BLaER1 treated with 17β-estradiol and CSF1 and Interleukin-3, amounts not matched to agents 10 nM and 100 nM (cell line): ENCODE results near the gene AP3S1.

Experiments used
- H3K27ac ChIP-seq, 11 experiments: shearing (Covaris generic); formaldehyde crosslinking; 2 replicates each; pipeline ENCODE4 v1.8.1; 2022
- H3K27me3 ChIP-seq, 11 experiments: shearing (Covaris generic); formaldehyde crosslinking; 2 replicates each; pipeline ENCODE4 v1.8.1; 2022
- H3K36me3 ChIP-seq, 11 experiments: shearing (Covaris generic); formaldehyde crosslinking; 2 replicates each; pipeline ENCODE4 v1.8.1; 2022
- H3K4me1 ChIP-seq, 10 experiments: shearing (Covaris generic); formaldehyde crosslinking; 2 replicates each; pipeline ENCODE4 v1.8.1; 2022
- H3K4me2 ChIP-seq, 11 experiments: shearing (Covaris generic); formaldehyde crosslinking; 2 replicates each; pipeline ENCODE4 v1.8.1; 2022
- H3K4me3 ChIP-seq, 10 experiments: shearing (Covaris generic); formaldehyde crosslinking; 2 replicates each; pipeline ENCODE4 v1.8.1; 2022
- H3K9ac ChIP-seq, 11 experiments: shearing (Covaris generic); formaldehyde crosslinking; 2 replicates each; pipeline ENCODE4 v1.8.1; 2022
- H3K9me3 ChIP-seq, 11 experiments: shearing (Covaris generic); formaldehyde crosslinking; replicated peaks in 1 of 11; 2 replicates each; pipeline ENCODE4 v1.8.1; 2022
- H4K20me1 ChIP-seq, 11 experiments: shearing (Covaris generic); formaldehyde crosslinking; 2 replicates each; pipeline ENCODE4 v1.8.1; 2022
- Cebpa-rat ChIP-seq, 11 experiments: shearing (Covaris generic); IDR thresholded peaks; 2 replicates each; pipeline ENCODE4 v1.8.1; 2022

AP3S1 gene

DNA sequence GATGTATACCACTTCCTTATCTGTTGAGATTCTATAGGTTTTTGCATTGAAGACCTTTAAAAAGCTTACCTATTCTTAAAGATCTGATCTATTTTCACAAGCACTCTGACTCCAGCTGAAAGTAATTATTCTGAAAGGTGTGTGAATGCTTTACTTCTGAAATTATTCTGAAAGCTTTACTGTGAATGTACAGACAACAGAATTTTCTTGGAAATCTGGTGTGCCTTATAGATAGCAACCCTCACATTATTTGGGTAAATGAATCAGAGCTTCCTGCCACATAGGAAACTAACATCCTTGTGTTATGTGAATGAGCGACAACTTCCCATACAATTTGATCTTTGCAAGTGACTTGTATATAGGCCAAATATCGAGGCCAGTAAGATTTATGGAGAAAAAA lies 31.8 kb upstream of the AP3S1 start:
- Histone ChIP-seq H3K27ac (no peak overlapping the region), H3K4me3 (no peak overlapping the region), H3K9ac (no peak overlapping the region), H3K36me3 (no peaks in the 10 kb centered on the region), H3K27me3 (peaks cover 18 to 25% (median 20%) of the 10 kb centered on the region in 11 experiments), H3K4me2 (no peak overlapping the region), H4K20me1 (0 out of 22 replicates have a peak, but pooled peaks cover 0 to 3% (median 0%) of the 10 kb centered on the region in 11 experiments), H3K9me3 (peaks cover 3 to 15% (median 11%) of the 10 kb centered on the region in 11 experiments; a peak in 20 of 22 replicates), H3K4me1 (peaks cover 0 to 6% (median 1%) of the 10 kb centered on the region in 10 experiments; a peak in 7 of 20 replicates)
- TF ChIP-seq Cebpa-rat (IDR thresholded peaks at IDR 0.05) = no peak

DNA sequence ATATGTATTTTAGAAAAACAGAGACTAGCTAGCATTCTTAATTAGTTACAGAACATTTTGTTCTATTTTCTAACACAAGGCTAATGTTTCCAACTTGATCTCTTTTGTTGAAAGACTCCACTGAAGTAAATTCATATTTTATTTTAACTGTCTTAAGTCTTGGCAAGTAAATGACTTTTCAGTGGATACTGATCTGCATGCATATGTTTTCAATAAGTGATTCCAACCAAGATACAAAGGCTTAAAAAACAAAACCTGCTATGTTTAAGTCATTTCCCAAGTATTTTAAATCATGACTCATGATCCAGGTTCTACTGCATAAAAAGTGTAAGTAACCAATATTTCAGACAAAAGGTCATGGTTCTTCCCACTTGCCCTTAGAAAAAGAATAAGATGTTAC lies 31.0 kb upstream of the AP3S1 start:
- Histone ChIP-seq H4K20me1 (peaks cover 0 to 9% (median 0%) of the 10 kb centered on the region in 11 experiments; a peak in 6 of 22 replicates), H3K4me1 (peaks cover 3 to 14% (median 9%) of the 10 kb centered on the region in 10 experiments; a peak in 18 of 20 replicates), H3K27ac (no peak overlapping the region), H3K4me3 (no peak overlapping the region), H3K27me3 (peaks cover 26 to 33% (median 29%) of the 10 kb centered on the region in 11 experiments), H3K36me3 (no peaks in the 10 kb centered on the region), H3K9me3 (peaks cover 9 to 23% (median 18%) of the 10 kb centered on the region in 11 experiments), H3K4me2 (no peak overlapping the region), H3K9ac (no peak overlapping the region)
- no peak for TF ChIP-seq Cebpa-rat (IDR thresholded peaks at IDR 0.05)

DNA sequence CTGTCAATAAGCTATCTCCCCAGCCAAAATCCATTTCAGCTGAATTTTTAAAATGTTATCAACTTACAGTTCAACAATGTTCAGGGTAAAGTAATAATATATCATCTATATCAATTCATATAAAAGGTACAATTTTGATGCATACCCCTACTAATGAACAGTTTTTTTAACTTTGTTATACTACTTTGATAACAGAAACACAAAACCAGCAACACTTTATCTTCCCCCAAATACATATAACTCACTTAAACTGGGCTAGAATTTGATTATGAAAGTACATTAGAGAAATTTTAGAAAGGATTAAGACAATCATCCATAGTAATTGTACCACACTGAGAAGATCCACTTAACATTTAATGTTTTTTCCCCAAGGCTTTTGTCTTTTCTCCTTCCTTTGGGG lies 30.3 kb upstream of the AP3S1 start:
- H3K4me1 ChIP-seq = peaks cover 9 to 18% (median 15%) of the 10 kb centered on the region in 10 experiments; a peak in 18 of 20 replicates

DNA sequence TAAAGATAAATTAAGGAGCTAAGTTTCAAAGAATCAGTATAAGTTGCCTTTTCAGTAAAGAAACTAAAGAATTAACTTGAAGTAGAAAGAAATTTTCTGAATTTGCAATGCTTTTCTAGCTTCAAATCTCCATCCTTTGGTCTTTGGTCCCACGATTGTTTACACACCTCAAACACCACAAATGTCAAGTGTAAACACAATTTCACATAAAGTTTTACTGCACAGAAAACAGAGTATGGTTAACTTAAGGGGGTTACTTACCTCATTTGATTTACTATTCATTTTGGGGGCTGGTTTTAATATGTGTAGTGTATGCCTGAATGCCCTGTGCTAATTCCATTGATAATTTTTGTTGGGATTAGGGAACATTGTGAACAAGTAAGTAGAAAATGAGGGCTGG lies 29.4 kb upstream of the AP3S1 start:
- H3K27me3 ChIP-seq = peaks cover 42 to 49% (median 45%) of the 10 kb centered on the region in 11 experiments

More for the DNA sequence above, 30.3 kb upstream of the AP3S1 start:
- peaks cover 0 to 14% (median 0%) of the 10 kb centered on the region in 11 experiments; a peak in 7 of 22 replicates for H4K20me1 ChIP-seq
- H3K36me3 ChIP-seq = no peaks in the 10 kb centered on the region
- no peak overlapping the region for H3K27ac ChIP-seq
- no peak overlapping the region for H3K4me3 ChIP-seq
- H3K9me3 ChIP-seq = peaks cover 15 to 30% (median 24%) of the 10 kb centered on the region in 11 experiments
- H3K27me3 ChIP-seq = peaks cover 32 to 39% (median 35%) of the 10 kb centered on the region in 11 experiments
- H3K4me2 ChIP-seq = no peak overlapping the region
- no peak overlapping the region for H3K9ac ChIP-seq
- no peak for TF ChIP-seq Cebpa-rat (IDR thresholded peaks at IDR 0.05)

DNA sequence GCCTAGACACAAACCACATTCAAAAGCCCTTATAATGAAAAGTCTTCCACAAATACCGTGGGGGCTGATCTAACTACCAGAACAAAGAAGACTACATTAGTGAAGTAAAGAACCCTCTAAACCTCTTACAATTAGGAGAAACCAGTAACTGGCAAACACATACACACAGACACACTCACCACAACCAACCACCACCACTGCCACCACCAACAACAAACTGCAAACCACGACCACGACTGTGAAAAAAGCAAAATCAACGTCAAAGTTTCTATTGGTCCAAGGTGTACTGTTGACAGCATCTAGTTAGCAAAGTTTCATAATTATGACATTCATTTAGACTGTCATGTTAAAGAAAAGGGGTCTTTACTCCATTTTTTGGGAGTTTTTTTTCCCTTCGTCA lies 28.0 kb upstream of the AP3S1 start:
- Histone ChIP-seq H3K9ac (no peak overlapping the region), H4K20me1 (peaks cover 0 to 14% (median 0%) of the 10 kb centered on the region in 11 experiments; a peak in 7 of 22 replicates), H3K4me3 (no peak overlapping the region), H3K4me1 (peaks cover 13 to 29% (median 16%) of the 10 kb centered on the region in 10 experiments; a peak in 18 of 20 replicates), H3K27ac (no peak overlapping the region), H3K27me3 (peaks cover 48 to 62% (median 55%) of the 10 kb centered on the region in 11 experiments), H3K36me3 (no peaks in the 10 kb centered on the region), H3K4me2 (no peak overlapping the region), H3K9me3 (peaks cover 20 to 35% (median 31%) of the 10 kb centered on the region in 11 experiments)
- TF ChIP-seq Cebpa-rat (IDR thresholded peaks at IDR 0.05) = no peak

More for the DNA sequence above, 29.4 kb upstream of the AP3S1 start:
- Histone ChIP-seq H4K20me1 (peaks cover 0 to 14% (median 0%) of the 10 kb centered on the region in 11 experiments; a peak in 7 of 22 replicates), H3K36me3 (no peaks in the 10 kb centered on the region), H3K9me3 (peaks cover 20 to 35% (median 31%) of the 10 kb centered on the region in 11 experiments), H3K9ac (no peak overlapping the region), H3K4me3 (no peak overlapping the region), H3K4me2 (no peak overlapping the region), H3K4me1 (peaks cover 13 to 18% (median 15%) of the 10 kb centered on the region in 10 experiments; a peak in 18 of 20 replicates), H3K27ac (no peak overlapping the region)
- no peak for TF ChIP-seq Cebpa-rat (IDR thresholded peaks at IDR 0.05)

DNA sequence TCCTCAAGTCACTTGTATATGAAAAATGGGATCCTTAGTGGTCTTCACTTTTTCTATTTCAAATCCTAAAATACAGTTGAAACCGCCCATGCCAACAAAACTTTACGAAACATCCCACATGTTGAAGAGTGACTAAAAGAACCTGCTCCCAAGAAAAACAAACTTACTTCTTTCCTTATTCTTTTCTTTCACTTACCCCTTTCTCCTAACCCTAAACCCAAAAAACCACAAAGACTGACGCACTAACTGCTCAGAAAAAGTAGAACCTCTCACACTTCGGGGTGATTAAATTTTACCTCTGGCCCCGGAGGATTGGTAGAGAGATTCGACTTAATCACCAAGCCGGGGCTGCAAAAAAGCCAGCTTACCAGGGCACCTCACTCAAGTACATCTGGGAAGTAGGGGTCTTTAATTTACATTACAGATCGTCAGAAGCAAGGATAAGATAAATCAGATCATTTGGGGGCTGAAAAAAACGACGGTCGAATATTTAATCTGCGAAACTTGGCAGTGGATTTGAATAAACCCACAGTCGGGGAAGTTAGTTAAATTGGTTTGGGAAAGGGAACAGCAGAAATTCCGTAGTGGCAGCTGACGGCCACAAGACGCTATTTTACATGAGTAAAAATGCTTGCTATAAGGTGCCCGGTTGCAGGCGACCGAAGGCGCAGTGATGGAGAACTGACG lies 26.6 kb upstream of the AP3S1 start:
- H3K9ac ChIP-seq = no peak overlapping the region
- peaks cover 0 to 14% (median 0%) of the 10 kb centered on the region in 11 experiments; a peak in 7 of 22 replicates for H4K20me1 ChIP-seq
- no peak for TF ChIP-seq Cebpa-rat (IDR thresholded peaks at IDR 0.05)
- peaks cover 48 to 65% (median 56%) of the 10 kb centered on the region in 11 experiments for H3K27me3 ChIP-seq
- H3K4me2 ChIP-seq = peak overlapping the region; percentile 56 to 92 (median 75)
- no peak overlapping the region for H3K27ac ChIP-seq
- H3K4me1 ChIP-seq = peaks cover 13 to 29% (median 16%) of the 10 kb centered on the region in 10 experiments; a peak in 18 of 20 replicates
- peak overlapping the region; percentile 47 to 64 (median 52); a peak in 19 of 20 replicates for H3K4me3 ChIP-seq
- peaks cover 20 to 35% (median 31%) of the 10 kb centered on the region in 11 experiments for H3K9me3 ChIP-seq
- no peaks in the 10 kb centered on the region for H3K36me3 ChIP-seq

DNA sequence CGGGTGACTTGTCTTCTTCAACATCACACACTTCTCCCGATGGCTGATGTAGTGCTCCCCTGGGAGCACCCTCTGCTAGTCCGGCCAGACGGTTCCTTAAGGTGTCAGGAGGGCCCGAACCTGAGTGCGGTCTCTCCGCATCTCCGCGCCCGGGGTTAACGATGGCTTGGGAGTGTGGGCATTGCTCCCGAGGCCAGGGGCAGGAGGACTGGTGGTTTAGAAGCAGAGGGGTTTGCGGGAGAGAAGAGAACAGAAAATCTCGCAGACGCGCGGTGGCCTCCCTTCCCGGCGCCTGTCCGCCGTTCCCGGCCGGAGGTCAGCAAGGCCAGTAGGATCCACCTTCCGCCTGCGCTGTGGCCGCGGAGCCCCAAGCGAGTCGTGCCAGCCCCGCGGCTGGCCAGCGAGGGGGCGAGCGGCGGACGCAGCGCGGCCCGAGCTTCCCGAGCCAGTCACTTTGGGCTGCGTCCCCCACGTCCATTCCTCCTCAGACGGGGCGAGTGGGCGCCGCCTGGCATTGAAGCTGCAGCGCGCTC lies 26.0 kb upstream of the AP3S1 start:
- no peak overlapping the region for H3K9ac ChIP-seq
- peaks cover 13 to 29% (median 16%) of the 10 kb centered on the region in 10 experiments; a peak in 18 of 20 replicates for H3K4me1 ChIP-seq
- H3K9me3 ChIP-seq = peaks cover 20 to 35% (median 31%) of the 10 kb centered on the region in 11 experiments
- TF ChIP-seq Cebpa-rat (IDR thresholded peaks at IDR 0.05) = no peak
- peak overlapping the region; percentile 56 to 92 (median 75) for H3K4me2 ChIP-seq
- peaks cover 0 to 14% (median 0%) of the 10 kb centered on the region in 11 experiments; a peak in 7 of 22 replicates for H4K20me1 ChIP-seq
- H3K27ac ChIP-seq = no peak overlapping the region
- H3K27me3 ChIP-seq = peaks cover 48 to 65% (median 56%) of the 10 kb centered on the region in 11 experiments
- peak overlapping the region; percentile 47 to 64 (median 52) for H3K4me3 ChIP-seq
- no peaks in the 10 kb centered on the region for H3K36me3 ChIP-seq

DNA sequence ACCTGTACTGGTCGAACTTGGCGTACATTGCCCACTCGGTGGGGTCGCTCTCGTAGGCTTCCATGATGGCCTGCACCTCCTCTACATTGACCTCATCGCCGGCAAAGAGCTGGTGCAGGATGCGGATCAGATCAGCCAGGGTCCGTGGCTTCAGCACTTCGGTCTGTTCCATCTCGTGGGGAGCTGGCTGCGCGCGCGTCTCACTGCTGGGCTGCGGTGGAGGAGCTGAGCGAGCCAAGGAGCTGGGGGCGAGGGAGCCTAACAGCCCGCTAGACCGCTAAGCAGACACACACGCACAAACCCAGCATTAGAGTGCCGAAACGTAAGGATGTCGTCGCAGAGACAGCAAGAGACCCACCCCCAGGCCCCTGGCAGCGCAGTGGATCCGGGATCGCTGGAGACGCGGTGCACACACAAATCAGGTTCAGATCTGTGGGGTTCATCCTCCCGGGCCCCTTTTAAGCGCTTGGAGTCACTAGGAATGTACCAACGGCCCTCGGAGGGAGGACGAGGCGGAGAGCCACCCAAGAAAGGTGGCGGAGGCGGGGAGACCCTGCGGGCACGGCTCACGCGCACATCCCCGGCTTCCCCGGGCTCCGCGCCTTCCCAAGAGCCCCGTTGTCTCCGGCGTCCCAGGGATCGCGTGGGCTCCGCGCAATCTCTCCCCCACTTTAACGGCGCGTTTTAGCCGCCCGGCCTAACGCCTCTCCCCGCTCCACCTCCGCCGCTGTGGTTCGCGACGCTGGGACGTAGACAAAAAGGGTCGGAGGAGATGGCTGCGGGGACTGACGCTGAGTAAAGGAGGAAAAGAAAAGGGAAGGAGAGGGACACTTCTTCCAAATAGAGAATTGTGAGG lies 25.3 kb upstream of the AP3S1 start, which contains the start of gene CDO1:
Gene CDO1, minus strand, starts transcription at position 434 of the 856 bp plus-strand sequence. Its CDS starts 262 bp downstream, at position 172.
- Histone ChIP-seq H3K36me3 (no peaks in the 10 kb centered on the region), H3K27ac (no peak within 1 kb of the TSS), H3K4me1 (peaks cover 13 to 29% (median 16%) of the 10 kb centered on the region in 10 experiments; a peak in 18 of 20 replicates), H3K9me3 (peaks cover 20 to 35% (median 31%) of the 10 kb centered on the region in 11 experiments), H4K20me1 (peaks cover 0 to 14% (median 0%) of the 10 kb centered on the region in 11 experiments; a peak in 7 of 22 replicates), H3K27me3 (peaks cover 48 to 65% (median 56%) of the 10 kb centered on the region in 11 experiments), H3K9ac (no peak within 1 kb of the TSS), H3K4me2 (peak within 1 kb of the TSS; percentile 56 to 92 (median 75)), H3K4me3 (peak within 1 kb of the TSS; percentile 47 to 64 (median 52))
- no peak for TF ChIP-seq Cebpa-rat (IDR thresholded peaks at IDR 0.05)
